HS-5 (cell line): ENCODE measurements around the gene SREBF2.
"Not testable (repeated sequence)": the region's sequence is repeated elsewhere in the genome, so short reads cannot be mapped to it uniquely, and the experiment has no call there.

Source experiments
- DNase-seq: peaks from one replicate; pipeline ENCODE4 v3.0.0-alpha.2; 2012; ENCODE audit warnings: low read depth

The SREBF2 gene

DNA sequence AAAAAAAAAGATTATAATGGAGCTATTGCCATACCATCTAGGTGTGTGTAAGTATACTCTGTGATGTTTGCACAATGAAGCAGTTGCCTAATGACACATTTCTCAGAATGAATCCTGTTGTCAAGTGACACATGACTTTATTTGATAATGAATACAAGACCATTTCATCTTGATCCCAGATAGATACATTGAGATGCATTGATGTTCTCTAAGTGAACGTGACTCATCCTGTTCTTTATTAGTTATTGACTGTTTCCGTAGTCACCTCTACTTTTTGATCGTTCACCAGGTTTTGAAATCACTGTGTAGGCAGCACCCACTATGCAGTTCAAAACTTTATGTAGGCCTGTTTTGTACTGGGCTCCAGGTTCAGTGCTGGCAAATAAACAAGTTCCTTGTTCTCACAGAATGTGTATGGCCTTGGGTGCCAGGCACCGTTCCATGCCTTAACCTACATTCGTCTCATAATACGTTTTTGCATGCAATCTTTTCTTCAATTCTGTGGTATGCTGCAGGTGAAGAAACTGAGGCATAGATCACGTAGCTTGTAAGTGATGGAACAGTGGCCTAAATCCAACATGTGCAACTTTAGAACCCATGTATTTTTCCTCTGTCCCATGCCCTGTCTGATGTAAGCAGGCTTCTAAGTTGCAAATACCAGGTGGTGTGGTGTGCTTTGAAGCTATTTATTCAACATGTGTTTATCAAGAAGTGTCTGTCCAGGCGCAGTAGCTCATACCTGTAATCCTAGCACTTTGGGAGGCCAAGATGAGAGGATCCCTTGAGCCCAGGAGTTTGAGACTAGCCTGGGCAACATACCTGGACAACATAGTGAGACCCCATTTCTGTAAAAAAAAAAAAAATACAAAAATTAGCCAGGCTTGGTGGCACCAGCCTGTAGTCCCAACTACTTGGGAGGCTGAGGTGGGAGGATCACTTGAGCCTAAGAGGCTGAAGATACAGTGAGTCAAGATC is 10.4 kb downstream of the SREBF2 start:
- no peak for DNase-seq

DNA sequence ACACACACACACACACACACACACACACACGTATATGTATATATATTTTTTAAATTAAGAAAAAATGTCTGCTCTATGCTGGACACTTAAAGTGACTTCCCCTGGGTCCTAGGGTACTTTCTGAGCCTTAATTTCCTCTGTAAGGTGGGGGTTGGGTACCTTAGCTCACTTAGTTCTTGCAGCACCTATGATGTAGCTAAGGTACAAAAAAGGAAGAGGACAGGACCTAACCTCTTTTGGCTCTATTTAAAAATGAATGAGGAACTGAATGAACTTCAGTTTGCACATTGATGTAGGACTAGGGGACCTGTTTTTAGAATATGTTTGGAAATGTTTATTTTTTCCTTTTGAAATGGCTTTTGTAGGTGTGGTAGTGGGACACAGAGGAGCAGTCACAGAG is 11.1 kb downstream of the SREBF2 start:
- no peak for DNase-seq

DNA sequence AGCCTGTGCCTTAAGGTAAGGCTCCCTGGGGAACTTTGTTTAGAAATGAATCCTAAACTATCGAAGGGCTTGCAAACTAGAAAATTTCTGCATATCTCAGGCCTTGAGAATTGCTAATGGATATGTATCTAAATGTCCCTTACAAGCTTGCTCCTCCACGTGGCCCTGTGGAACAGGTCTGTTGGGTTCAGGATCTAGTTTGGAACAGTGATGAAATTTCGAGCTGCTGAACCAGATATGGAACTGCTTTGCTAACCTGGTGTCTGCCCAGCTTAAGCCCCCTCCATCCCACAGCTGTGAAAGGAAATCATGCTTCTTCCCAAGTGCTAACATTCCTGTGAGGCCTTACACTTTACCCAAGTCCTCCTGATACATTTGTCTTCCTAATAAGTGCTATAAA is 11.6 kb downstream of the SREBF2 start:
- no peak for DNase-seq

DNA sequence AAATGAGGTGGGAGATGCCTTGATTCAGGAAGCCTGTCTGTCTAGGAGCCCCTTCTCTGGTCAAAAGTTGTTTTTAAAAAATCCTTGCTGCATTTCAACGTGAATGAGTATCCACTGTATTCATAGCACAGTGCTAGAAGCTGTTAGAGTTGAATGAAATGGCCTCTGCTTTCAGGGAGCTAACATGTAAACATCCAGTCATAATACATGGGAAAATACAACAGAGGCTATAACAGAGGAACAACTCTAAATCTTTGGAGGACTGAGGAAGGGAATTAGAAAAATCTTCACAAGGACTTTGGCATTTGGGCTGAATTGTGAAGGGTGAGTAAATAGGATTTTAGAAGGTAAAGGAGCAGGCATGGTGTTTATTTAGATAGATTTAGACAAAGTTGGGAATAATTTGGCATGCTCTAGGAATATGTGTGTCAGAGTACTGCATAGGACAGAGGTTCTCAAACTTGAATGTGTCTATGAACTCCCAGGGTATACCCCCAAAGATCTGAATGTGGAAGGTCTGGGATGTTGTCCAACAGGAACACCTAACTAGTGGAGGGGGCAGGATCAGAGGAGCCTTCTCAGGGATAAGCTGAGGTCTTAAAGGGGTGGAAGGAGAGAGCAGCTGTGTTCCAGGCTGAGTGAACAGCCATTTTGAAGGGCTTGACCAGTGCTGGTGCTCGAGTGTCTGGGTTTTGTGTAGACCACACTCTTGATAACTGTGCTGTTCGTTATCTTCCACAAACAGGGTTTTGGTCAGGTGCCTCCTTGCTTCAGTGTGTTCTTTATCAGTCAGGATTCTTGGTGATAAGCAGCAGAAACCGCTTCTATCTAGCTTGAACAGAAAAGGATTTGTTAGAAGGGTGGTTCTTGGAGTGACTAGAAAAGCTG is 12.7 kb downstream of the SREBF2 start:
- DNase-seq, result no peak

DNA sequence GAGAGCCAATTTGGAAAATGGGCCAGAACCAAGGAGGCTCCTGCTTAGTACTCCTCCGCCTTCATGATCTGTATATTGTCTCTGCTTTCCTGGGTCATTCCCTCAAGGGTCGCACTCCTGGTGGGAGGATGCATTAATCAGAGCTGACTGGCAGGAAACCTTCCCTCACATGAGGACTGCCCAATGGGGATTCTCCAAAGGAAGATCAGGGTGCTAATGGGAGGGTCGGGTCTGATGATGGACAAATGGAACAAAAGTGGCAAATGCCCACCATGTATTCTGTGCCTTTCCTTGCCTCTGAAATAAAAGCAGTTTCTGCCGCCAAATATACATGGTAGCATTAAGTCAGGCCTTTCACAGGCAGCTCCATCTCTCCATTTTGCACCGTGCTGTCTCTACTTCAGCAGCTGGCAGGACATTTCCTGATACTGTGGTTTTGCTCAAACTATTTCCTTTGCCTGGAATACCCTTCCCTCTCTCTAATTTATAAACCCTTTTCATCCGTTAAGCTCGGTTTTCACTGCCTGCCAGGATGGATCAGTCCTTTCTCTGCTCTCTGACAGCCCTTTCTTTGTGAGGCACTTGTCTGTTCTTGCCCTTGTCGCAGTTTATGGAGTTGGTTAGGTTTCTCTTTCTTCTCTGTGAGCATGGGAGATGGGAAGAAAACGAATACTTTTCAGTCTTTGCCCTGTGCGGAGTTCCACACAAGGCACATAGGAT is 13.5 kb downstream of the SREBF2 start:
- no peak for DNase-seq

DNA sequence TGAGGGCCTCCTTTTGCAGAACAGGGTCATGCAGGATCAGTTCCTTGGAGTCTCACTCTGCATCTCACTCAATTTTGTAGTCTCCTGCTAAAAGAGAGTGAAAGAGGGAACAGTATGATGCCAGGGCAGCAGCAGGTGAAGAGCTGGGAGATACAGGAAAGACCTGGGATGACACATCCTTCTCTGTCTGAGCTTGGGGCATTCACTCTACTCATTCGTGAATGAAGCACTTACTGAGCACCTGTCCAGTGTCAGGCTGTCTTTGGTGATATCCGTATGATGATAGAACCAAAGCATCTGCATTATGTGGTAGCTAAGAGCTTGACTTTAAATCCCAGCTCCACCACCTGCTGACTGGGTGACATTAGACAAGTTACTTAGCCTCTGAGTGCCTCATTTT is 14.4 kb downstream of the SREBF2 start:
- no peak for DNase-seq

GRCh38 chr22:41848468-41848867 is 15.6 kb downstream of the SREBF2 start:
- DNase-seq, result no peak

DNA sequence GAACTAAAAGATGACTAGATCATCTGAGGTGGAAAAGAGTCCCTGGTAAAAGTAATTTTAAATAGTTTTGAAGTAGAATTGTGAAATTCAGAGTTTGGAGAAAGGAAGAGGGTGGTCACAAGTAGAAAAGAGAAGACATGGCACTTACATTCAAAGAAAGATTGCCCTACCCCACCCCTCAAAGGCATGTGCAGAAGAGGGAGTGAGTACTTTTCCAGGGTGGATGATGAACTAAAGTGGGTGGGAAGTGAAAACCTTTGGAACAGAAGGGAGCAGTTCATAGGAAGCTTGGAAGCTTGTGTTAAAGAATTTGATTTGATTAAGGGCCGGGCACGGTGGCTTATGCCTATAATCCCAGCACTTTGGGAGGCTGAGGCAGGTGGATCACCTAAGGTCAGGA is 23.6 kb downstream of the SREBF2 start:
- no peak for DNase-seq

GRCh38 chr22:41857155-41857859 is 24.4 kb downstream of the SREBF2 start:
- peak; percentile 63 for DNase-seq

DNA sequence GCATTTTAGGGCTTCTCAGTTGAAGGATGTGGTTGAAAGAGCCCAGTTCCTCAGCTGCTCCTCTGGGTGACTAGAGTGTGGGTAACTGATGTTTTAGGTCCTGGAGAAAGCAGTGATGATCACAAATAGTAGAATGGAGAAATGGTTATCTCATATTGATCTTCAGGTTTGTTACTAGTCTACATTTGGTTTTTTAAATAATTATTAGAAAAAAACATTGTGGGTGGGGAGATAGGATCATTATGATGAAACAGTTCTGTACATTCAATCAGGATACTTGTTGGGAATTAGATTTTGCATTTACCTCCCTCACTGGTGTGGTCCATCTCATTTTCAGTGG is 24.9 kb downstream of the SREBF2 start:
- DNase-seq, result no peak

- no peak for DNase-seq
Measured at GRCh38 chr22:41862160-41862529, 29.2 kb downstream of the SREBF2 start.

DNA sequence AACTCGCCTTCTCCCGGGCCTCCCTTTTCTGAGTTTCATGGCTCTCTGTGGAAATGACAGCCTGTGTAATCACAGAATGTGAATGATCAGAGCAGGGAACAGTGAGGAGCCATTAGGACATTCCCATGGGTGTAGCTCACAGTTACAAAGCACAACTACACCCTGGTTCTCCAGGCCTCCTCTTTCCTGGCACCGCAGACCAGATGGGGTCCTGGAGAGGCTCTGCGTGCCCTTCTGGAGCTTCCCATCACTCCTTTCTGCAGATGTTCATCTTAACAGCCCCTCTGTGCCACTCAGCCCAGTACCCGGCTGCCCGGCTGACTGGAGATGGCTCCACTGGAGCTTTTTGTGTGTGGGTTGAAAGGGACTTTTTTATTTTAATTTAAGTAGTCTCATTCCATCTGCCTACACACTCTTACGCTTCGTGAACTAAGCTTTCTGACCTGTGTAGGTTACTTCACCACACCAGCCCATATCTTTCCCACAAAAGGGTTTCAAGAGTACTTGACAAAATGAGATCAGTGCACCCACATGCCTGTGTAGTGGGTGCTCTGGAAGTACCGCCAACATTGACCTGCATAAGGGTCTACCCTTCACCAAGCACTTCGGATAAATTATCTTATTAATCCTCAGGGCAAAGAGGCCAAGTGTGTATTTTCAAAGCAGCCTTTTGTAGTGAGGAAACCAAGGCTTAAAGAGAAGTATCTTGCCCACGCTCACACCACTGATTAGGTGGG is 29.8 kb downstream of the SREBF2 start:
- no peak for DNase-seq

DNA sequence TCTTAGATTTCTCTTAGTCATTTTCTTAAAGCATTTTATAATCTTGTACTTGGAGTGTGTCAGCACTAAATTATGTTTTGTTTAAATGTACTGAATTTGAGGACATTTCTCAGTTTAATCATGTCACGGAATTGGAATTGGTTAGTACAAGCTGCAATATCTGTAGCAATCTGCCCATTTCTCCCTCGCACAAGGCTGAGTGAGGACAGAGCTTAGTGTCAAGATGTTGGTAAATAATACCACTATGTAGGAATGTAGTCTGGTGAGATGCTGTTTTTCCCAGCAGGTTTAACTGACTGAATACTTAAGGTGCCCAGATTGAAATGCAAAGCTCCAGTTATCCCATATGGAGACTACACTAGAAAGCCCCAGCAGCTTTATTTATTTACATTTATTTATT is 30.6 kb downstream of the SREBF2 start:
- DNase-seq, result no peak

GRCh38 chr22:41868556-41868955 is 35.7 kb downstream of the SREBF2 start:
- DNase-seq, result no peak

DNA sequence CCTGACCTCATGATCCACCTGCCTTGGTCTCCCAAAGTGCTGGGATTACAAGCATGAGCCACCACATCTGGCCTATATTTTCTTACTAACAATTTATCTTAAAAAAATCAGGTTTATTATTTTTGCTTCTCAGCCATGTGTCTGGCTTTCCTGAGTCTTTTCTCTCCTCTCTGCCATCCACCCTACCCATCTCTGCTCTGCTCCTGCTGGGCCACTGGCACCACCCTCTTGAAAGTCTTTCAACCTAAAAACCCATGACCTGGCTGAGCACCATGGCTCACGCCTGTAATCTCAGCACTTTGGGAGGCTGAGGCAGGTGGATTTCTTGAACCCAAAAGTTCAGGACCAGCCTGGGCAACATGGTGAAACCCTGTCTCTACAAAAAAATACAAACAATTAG is 37.2 kb downstream of the SREBF2 start:
- not testable (repeated sequence) for DNase-seq

GRCh38 chr22:41870786-41871185 is 37.9 kb downstream of the SREBF2 start:
- no peak for DNase-seq

DNA sequence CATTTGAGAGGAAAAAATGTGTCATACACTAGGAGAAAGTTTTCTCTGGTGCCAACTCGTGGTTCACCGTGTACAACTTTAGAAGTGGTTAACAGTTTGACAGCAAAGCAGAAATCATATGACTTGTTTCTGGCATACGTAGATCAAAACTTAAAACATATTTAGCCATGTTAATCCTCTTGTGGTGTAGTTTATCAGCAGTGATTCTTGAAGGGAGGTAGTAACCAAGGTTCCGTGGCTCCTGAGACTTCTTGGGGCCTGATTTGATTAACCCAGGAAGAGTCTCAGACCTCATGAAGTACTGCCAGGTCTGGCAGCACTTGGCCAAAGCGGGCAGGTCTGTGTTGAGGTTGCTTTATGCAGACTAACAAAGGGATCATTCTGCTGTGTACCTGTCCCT is 40.5 kb downstream of the SREBF2 start:
- DNase-seq, result no peak

DNA sequence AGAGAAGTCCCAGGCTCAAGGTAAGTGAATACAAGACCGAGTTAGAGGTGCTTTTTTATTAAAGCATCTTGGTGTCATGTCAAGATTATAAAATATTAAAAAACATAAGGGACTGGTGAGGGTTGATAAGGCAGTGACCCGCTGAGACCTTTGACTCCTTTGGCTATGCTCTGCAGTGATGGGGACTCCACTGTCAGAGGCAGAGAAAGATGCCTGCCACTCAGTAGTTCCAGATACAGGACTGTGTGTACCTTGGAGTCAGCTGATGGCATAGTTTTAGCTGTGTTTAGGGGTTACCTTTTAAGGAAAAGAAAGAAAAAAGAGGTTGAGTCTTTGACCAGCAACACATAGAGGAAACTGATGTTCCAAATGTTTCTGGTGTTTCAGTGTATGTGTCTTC is 41.2 kb downstream of the SREBF2 start:
- no peak for DNase-seq

DNA sequence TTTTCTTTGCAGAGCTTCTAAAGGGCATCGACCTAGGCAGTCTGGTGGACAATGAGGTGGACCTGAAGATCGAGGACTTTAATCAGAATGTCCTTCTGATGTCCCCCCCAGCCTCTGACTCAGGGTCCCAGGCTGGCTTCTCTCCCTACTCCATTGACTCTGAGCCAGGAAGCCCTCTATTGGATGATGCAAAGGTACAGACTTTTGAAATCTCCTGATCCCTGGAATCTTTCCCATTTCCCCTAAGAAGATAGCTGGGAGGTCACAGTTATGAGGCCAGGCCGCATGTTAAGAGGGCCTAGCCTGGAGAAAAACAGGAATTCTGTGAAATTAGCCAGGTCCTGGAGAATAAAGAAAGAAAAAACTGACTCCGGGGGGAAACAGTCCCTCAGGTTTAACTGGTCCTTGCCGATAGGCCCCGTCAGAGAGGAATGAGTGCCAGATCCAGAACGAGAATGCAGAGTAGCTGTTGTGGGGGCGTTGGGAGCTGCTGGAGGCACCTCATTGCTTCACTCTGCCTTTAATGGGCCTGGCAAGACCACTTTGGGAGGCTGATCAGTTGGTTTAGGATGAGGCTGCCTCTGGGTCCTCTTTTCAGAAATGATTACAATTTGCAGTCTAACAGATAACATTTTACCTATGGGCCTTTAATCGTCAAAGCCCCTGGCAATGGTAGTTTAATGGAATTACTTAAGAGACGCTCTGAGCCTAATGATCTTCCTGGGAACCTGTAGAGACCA is 42.8 kb downstream of the SREBF2 start:
- DNase-seq, result no peak

DNA sequence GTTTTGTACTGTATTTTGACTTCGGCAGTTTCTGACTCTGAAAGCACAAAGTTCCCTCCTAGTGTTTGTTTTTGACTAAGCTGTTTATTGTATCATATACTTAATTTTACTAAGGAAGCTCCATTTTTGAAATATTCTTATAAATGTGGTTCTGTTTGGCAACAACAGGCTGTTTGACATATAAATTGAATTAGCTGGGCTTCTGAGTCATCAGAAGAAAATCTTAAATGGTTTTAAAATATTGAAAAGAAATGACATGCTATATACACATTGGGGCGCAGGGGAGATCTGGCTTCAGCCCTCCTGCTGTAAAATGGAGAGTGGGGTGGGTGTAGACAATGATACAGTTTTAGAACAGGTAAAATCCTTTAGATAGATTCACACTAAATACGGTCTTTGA is 43.4 kb downstream of the SREBF2 start:
- DNase-seq, result no peak
